Body of pancreas (tissue), 4 donors: ENCODE results near the gene SIGLEC12.

Source experiments
- POLR2A ChIP-seq, 3 donors: fragments of 450-650 bp; IDR thresholded peaks; one replicate each; pipeline ENCODE4 v1.6.1; 2016; ENCODE audit warnings: antibody characterized with exemption in 3 of 3, mild to moderate bottlenecking in 2 of 3
- TF ChIP-seq, protein P1 (sequence below), 7 experiments: fragments of 450-650 bp in 4 of 7; fragments of 200-600 bp in 3 of 7; sonication (generic) in 3 of 7; IDR thresholded peaks; one replicate each; pipeline ENCODE4 v1.5.1; 2016 to 2019; ENCODE audit warnings: antibody characterized with exemption in 7 of 7

DNA sequence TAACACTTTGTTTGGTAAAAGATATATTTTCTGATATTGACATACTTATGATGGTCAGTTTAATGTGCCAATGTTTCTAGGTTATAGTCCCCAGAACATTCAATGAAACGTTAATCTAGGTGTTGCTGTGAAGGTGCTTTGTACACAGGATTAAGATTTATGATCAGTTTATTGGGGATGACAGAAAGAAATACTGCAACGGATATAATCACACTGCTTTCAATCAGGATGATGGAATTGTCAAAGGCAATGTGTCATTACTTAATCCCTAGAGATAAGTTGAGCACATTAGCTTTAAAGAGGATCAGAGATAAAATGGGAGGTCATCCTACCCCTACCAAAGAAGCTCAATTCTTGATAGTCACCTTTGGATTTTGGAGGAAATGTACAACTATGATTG is 12.4 kb upstream of the SIGLEC12 start:
- TF ChIP-seq, protein P1, sequence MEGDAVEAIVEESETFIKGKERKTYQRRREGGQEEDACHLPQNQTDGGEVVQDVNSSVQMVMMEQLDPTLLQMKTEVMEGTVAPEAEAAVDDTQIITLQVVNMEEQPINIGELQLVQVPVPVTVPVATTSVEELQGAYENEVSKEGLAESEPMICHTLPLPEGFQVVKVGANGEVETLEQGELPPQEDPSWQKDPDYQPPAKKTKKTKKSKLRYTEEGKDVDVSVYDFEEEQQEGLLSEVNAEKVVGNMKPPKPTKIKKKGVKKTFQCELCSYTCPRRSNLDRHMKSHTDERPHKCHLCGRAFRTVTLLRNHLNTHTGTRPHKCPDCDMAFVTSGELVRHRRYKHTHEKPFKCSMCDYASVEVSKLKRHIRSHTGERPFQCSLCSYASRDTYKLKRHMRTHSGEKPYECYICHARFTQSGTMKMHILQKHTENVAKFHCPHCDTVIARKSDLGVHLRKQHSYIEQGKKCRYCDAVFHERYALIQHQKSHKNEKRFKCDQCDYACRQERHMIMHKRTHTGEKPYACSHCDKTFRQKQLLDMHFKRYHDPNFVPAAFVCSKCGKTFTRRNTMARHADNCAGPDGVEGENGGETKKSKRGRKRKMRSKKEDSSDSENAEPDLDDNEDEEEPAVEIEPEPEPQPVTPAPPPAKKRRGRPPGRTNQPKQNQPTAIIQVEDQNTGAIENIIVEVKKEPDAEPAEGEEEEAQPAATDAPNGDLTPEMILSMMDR (IDR thresholded peaks at IDR 0.05) = no peak
- TF ChIP-seq POLR2A (IDR thresholded peaks at IDR 0.05) = no peak
